HCT116 (cell line): Measurements from ENCODE around the gene ACCSL. TPM values are rescaled to one million over a fixed set of nuclear protein-coding genes. Genes with fewer than 3 reads are reported as not detected.

ENCODE experiments used
- ATAC-seq: fragments of 200-7000 bp; cut with Tn5 transposase; 2 replicates; pipeline ENCODE4 v1.9.1; 2020; ENCODE audit warnings: mild to moderate bottlenecking, moderate library complexity
- BruUV-seq: library from RNA; stranded (reverse); fragments of 400-500 nt; replicated peaks from 2 replicates; lab custom pipeline; 2021; lab: Mats Ljungman, UMichigan
- CTCF ChIA-PET: fragments of 300-600 bp; sonication (Branson Sonifier 250); formaldehyde crosslinking; loops from one replicate; lab custom pipeline; 2021; ENCODE audit warnings: antibody characterized with exemption; lab: Charles Lee
- POLR2A ChIA-PET: fragments of 300-600, 350-600 bp; sonication (Branson Sonifier 250); formaldehyde crosslinking; loops from one replicate; lab custom pipeline; 2021; ENCODE audit warnings: antibody characterized with exemption; lab: Charles Lee
- RAD21 ChIA-PET, 2 experiments: fragments of 300-600 bp; sonication (Branson Sonifier 250); formaldehyde crosslinking; loops; one replicate each; lab custom pipeline; 2023; ENCODE audit warnings: low total read pairs in 2 of 2; ENCODE audit not compliant: uncharacterized antibody in 2 of 2, unreplicated experiment in 2 of 2, low non-redundant PET in 1 of 2; lab: Charles Lee
- DNase-seq: peaks from one replicate; pipeline ENCODE4 v3.0.0-alpha.2; 2010; ENCODE audit warnings: low read depth, low spot score
- H2AFZ ChIP-seq: fragments of 200-600 bp; shearing (Covaris generic), sonication (generic); 2 replicates; pipeline ENCODE4 v1.6.1; 2017; ENCODE audit warnings: low read depth, mixed run types, mixed read lengths, antibody characterized with exemption, low read length; ENCODE audit not compliant: poor library complexity, severe bottlenecking
- H3K27ac ChIP-seq: 2 replicates; pipeline ENCODE4 v1.5.1; 2012; ENCODE audit warnings: low read depth, low read length
- H3K27me3 ChIP-seq: fragments of 200-600 bp; sonication (generic); 2 replicates; pipeline ENCODE4 v1.6.1; 2016; ENCODE audit warnings: mixed run types, low read length, mixed read lengths; ENCODE audit not compliant: insufficient read depth
- H3K36me3 ChIP-seq, 2 experiments: fragments of 200-500 bp in 1 of 2; fragments of 200-600 bp in 1 of 2; sonication (Bioruptor generic) in 1 of 2; sonication (generic) in 1 of 2; 2 replicates each; pipeline versions ENCODE4 v1.5.1 to v1.6.1; 2014 to 2016; ENCODE audit warnings: low read length in 2 of 2, inconsistent platforms in 1 of 2, mixed read lengths in 1 of 2, mixed run types in 1 of 2; ENCODE audit not compliant: insufficient read depth in 2 of 2, control insufficient read depth in 1 of 2
- H3K4me1 ChIP-seq, 2 experiments: fragments of 200-600 bp in 1 of 2; sonication (generic) in 1 of 2; 2 replicates each; pipeline versions ENCODE4 v1.5.1 to v1.6.1; 2012 to 2017; ENCODE audit warnings: low read length in 2 of 2, inconsistent platforms in 1 of 2, mild to moderate bottlenecking in 1 of 2, mixed read lengths in 1 of 2, mixed run types in 1 of 2, moderate library complexity in 1 of 2; ENCODE audit not compliant: insufficient read depth in 2 of 2, control insufficient read depth in 1 of 2
- H3K4me2 ChIP-seq: fragments of 200-600 bp; sonication (generic); 2 replicates; pipeline ENCODE4 v1.6.1; 2017; ENCODE audit warnings: mixed run types, low read length, mixed read lengths
- H3K4me3 ChIP-seq, 2 experiments: fragments of 200-600 bp in 1 of 2; sonication (generic) in 1 of 2; replicated peaks in 1 of 2; 2 replicates each; pipeline ENCODE4 v1.5.1; 2011 to 2016; ENCODE audit warnings: low read length in 2 of 2, control low read depth in 1 of 2, low read depth in 1 of 2, mild to moderate bottlenecking in 1 of 2, mixed read lengths in 1 of 2, mixed run types in 1 of 2
- H3K79me2 ChIP-seq: fragments of 200-600 bp; sonication (generic); 2 replicates; pipeline ENCODE4 v1.6.1; 2017; ENCODE audit warnings: mild to moderate bottlenecking, mixed run types, low read length, moderate library complexity, mixed read lengths; ENCODE audit not compliant: insufficient read depth
- H3K9ac ChIP-seq: fragments of 200-600 bp; sonication (generic); 2 replicates; pipeline ENCODE4 v1.6.1; 2016; ENCODE audit warnings: low read length, mixed read lengths
- H3K9me2 ChIP-seq: fragments of 200-600 bp; sonication (generic), shearing (Covaris generic); 2 replicates; pipeline ENCODE4 v1.6.1; 2017; ENCODE audit warnings: mixed run types, mild to moderate bottlenecking, moderate library complexity; ENCODE audit not compliant: insufficient read depth
- H3K9me3 ChIP-seq, 2 experiments: fragments of 200-500 bp in 1 of 2; fragments of 200-600 bp in 1 of 2; sonication (Bioruptor generic) in 1 of 2; sonication (generic) in 1 of 2; 2 replicates each; pipeline ENCODE4 v1.6.1; 2014 to 2017; ENCODE audit warnings: low read length in 2 of 2, mixed read lengths in 2 of 2, inconsistent platforms in 1 of 2, low read depth in 1 of 2, mild to moderate bottlenecking in 1 of 2, mixed run types in 1 of 2, moderate library complexity in 1 of 2; ENCODE audit not compliant: control insufficient read depth in 1 of 2, insufficient read depth in 1 of 2
- H4K20me1 ChIP-seq: fragments of 200-600 bp; sonication (generic), shearing (Covaris generic); 2 replicates; pipeline ENCODE4 v1.6.1; 2017; ENCODE audit warnings: mixed run types, mild to moderate bottlenecking, moderate library complexity; ENCODE audit not compliant: insufficient read depth
- CEBPB ChIP-seq: IDR thresholded peaks from 2 replicates; pipeline ENCODE4 v1.6.1; 2012; ENCODE audit warnings: low read depth
- EZH2 ChIP-seq: fragments of 200-600 bp; sonication (generic); IDR thresholded peaks from 2 replicates; pipeline ENCODE4 v1.6.1; 2017; ENCODE audit warnings: antibody characterized with exemption, mixed run types
- FOSL1 ChIP-seq: IDR thresholded peaks from 2 replicates; pipeline ENCODE4 v1.6.1; 2012; ENCODE audit warnings: low read depth
- JUND ChIP-seq: IDR thresholded peaks from 2 replicates; pipeline ENCODE4 v1.6.1; 2012
- YY1 ChIP-seq: IDR thresholded peaks from 2 replicates; pipeline ENCODE4 v1.6.1; 2011; ENCODE audit warnings: low read length, low read depth, moderate library complexity, mild to moderate bottlenecking; ENCODE audit not compliant: insufficient replicate concordance; ENCODE audit errors: extremely low read depth
- ZBTB33 ChIP-seq: IDR thresholded peaks from 2 replicates; pipeline ENCODE4 v1.6.1; 2011; ENCODE audit warnings: mild to moderate bottlenecking, low read length, moderate library complexity; ENCODE audit not compliant: insufficient replicate concordance; ENCODE audit errors: extremely low read depth
- intact Hi-C: fragments of 100-400 bp; cut with micrococcal nuclease; formaldehyde crosslinking; loops from 2 replicates; pipeline ENCODE4 v1.10.0; 2022
- total RNA-seq: library from RNA; stranded (reverse); gene quantifications from one replicate; pipeline ENCODE4 v1.2.1, GENCODE V29; 2021; ENCODE audit not compliant: unreplicated experiment

Gene ACCSL
- total RNA-seq, 1 experiment from 2014 or later = not detected

- TF ChIP-seq ZBTB33 = peak; percentile 79
- TF ChIP-seq EZH2 = no peak
- no peak for TF ChIP-seq CEBPB
Observed at GRCh38 chr11:44065841-44066731, 18.3 kb downstream of the ACCSL start, which contains the start of gene ACCS (continued).

- peak; percentile 31 for DNase-seq
- Histone ChIP-seq H3K4me3 (peak overlapping the region; percentile 60 to 72), H3K9ac (peak overlapping the region; percentile 81), H3K79me2 (no peaks in the 10 kb centered on the region), H3K36me3 (no peaks in the 10 kb centered on the region), H3K9me2 (no peaks in the 10 kb centered on the region), H4K20me1 (no peaks in the 10 kb centered on the region), H3K9me3 (no peaks in the 10 kb centered on the region), H3K4me1 (peaks cover 11 to 19% of the 10 kb centered on the region in 2 experiments), H3K27me3 (no peaks in the 10 kb centered on the region), H3K4me2 (peak overlapping the region; percentile 91), H2AFZ (peak overlapping the region; percentile 42), H3K27ac (peak overlapping the region; percentile 78)
- intact Hi-C loops = no loop called here
- BruUV-seq = TSS peak; percentile 58
- ChIA-PET RAD21 (no interaction called here), CTCF (interaction anchor here (1.1 to 1.5 kb wide), 3 partner anchors 11 to 177 kb away, joined by 3 to 5 read pairs (median 3); no protein-coding TSS in a partner anchor), POLR2A (interaction anchor here (0.7 to 1.4 kb wide), 3 partner anchors 26 to 221 kb away, joined by 3 read pairs; partner anchors contain the start of gene EXT2)
- peak; percentile 60 for TF ChIP-seq JUND
- peak; percentile 73 for TF ChIP-seq FOSL1
- no peak for TF ChIP-seq YY1
- ATAC-seq = peak; percentile 4; the same call in 1 of the 2 replicates
Observed at GRCh38 chr11:44066732-44067141, 19.0 kb downstream of the ACCSL start.
